Measurements from ENCODE around the gene RPL13. TPM values are rescaled to one million over a fixed set of nuclear protein-coding genes. Genes with fewer than 3 reads are reported as not detected.

Gene RPL13
- total RNA-seq, 2 experiments from 2014 or later, result 4,971 to 5,051 TPM

- peaks cover 12% of the 10 kb centered on the region for H3K4me1 Mint-ChIP-seq (ENCODE audit: low read depth)
- H3K9me3 ChIP-seq (ENCODE audit: control insufficient read depth in 1 of 2, insufficient read depth in 1 of 2, low read length in 2 of 2), result no peaks in the 10 kb centered on the region
- H3K4me1 ChIP-seq (ENCODE audit: insufficient read depth, low read length), result peaks cover 21% of the 10 kb centered on the region
- DNase-seq, result no peak
- H3K4me3 Mint-ChIP-seq, result no peak overlapping the region
- intact Hi-C loops (cut with DNase I, micrococcal nuclease), result no loop called here
- POLR2A ChIA-PET, result no interaction called here
- TF ChIP-seq CTCF (IDR thresholded peaks at IDR 0.05), result no peak
- no peaks in the 10 kb centered on the region for H3K36me3 Mint-ChIP-seq (ENCODE audit: low read depth)
- no peak overlapping the region for H3K4me3 ChIP-seq (ENCODE audit: low read length)
- H3K27ac Mint-ChIP-seq, result no peak overlapping the region
- H3K9me3 Mint-ChIP-seq, result no peaks in the 10 kb centered on the region
- no peaks in the 10 kb centered on the region for H3K27me3 Mint-ChIP-seq
- H3K27ac ChIP-seq (ENCODE audit: low read depth in 1 of 2, low read length in 2 of 2), result no peak overlapping the region
- no peak for ATAC-seq (ENCODE audit: poor library complexity)
- CTCF ChIA-PET, result no interaction called here
- H3K36me3 ChIP-seq (ENCODE audit: insufficient read depth, low read length), result no peaks in the 10 kb centered on the region
- H3K27me3 ChIP-seq (ENCODE audit: control insufficient read depth in 1 of 2, insufficient read depth in 2 of 2, low read length in 2 of 2), result no peaks in the 10 kb centered on the region
Observed at GRCh38 chr16:89600956-89601355, 40.5 kb downstream of the RPL13 start.

- H3K36me3 ChIP-seq (ENCODE audit: insufficient read depth, low read length), result no peaks in the 10 kb centered on the region
- POLR2A ChIA-PET, result no interaction called here
- Mint-ChIP-seq H3K36me3 (ENCODE audit: low read depth) (no peaks in the 10 kb centered on the region), H3K27ac (no peak overlapping the region), H3K4me3 (no peak overlapping the region), H3K9me3 (no peaks in the 10 kb centered on the region), H3K27me3 (no peaks in the 10 kb centered on the region), H3K4me1 (ENCODE audit: low read depth) (peaks cover 12% of the 10 kb centered on the region)
- H3K9me3 ChIP-seq (ENCODE audit: control insufficient read depth in 1 of 2, insufficient read depth in 1 of 2, low read length in 2 of 2), result no peaks in the 10 kb centered on the region
- no peak for TF ChIP-seq CTCF (IDR thresholded peaks at IDR 0.05)
- H3K4me3 ChIP-seq (ENCODE audit: low read length), result no peak overlapping the region
- H3K27me3 ChIP-seq (ENCODE audit: control insufficient read depth in 1 of 2, insufficient read depth in 2 of 2, low read length in 2 of 2), result no peaks in the 10 kb centered on the region
- ATAC-seq (ENCODE audit: poor library complexity) (no peak), DNase-seq (no peak)
- peaks cover 21% of the 10 kb centered on the region for H3K4me1 ChIP-seq (ENCODE audit: insufficient read depth, low read length)
- no peak overlapping the region for H3K27ac ChIP-seq (ENCODE audit: low read depth in 1 of 2, low read length in 2 of 2)
- CTCF ChIA-PET, result interaction anchor here (0.6 kb wide), 1 partner anchor 94 kb away, joined by 4 read pairs; no protein-coding TSS in a partner anchor
- intact Hi-C loops (cut with DNase I, micrococcal nuclease), result no loop called here
Observed at GRCh38 chr16:89601906-89602272, 41.4 kb downstream of the RPL13 start.

GRCh38 chr16:89602273-89602951, 41.9 kb downstream of the RPL13 start:
- TF ChIP-seq CTCF (IDR thresholded peaks at IDR 0.05), result no peak
- CTCF ChIA-PET, result interaction anchor here (0.6 kb wide), 1 partner anchor 94 kb away, joined by 4 read pairs; no protein-coding TSS in a partner anchor
- H3K27ac ChIP-seq (ENCODE audit: low read depth in 1 of 2, low read length in 2 of 2), result no peak overlapping the region
- Mint-ChIP-seq H3K9me3 (no peaks in the 10 kb centered on the region), H3K36me3 (ENCODE audit: low read depth) (no peaks in the 10 kb centered on the region), H3K4me1 (ENCODE audit: low read depth) (peaks cover 12% of the 10 kb centered on the region), H3K27ac (no peak overlapping the region), H3K4me3 (peak overlapping the region; percentile 51), H3K27me3 (no peaks in the 10 kb centered on the region)
- H3K4me1 ChIP-seq (ENCODE audit: insufficient read depth, low read length), result peaks cover 21% of the 10 kb centered on the region
- no peaks in the 10 kb centered on the region for H3K27me3 ChIP-seq (ENCODE audit: control insufficient read depth in 1 of 2, insufficient read depth in 2 of 2, low read length in 2 of 2)
- ATAC-seq (ENCODE audit: poor library complexity) (peak; percentile 81), DNase-seq (peak in 12 of 14 experiments; percentile 28 to 72 (median 52))
- no peaks in the 10 kb centered on the region for H3K36me3 ChIP-seq (ENCODE audit: insufficient read depth, low read length)
- POLR2A ChIA-PET, result no interaction called here
- H3K9me3 ChIP-seq (ENCODE audit: control insufficient read depth in 1 of 2, insufficient read depth in 1 of 2, low read length in 2 of 2), result no peaks in the 10 kb centered on the region
- intact Hi-C loops (cut with DNase I, micrococcal nuclease), result no loop called here
- peak overlapping the region; percentile 3 for H3K4me3 ChIP-seq (ENCODE audit: low read length)
